Neural cell (in vitro differentiated cells): ENCODE data around the gene TEK. TPM values are rescaled to one million over a fixed set of nuclear protein-coding genes. Genes with fewer than 3 reads are reported as not detected.

Source experiments
- H2AFZ ChIP-seq: fragments of 200-600, 300-800 bp; sonication (generic), shearing (Covaris generic); 2 replicates; pipeline ENCODE4 v1.6.0; 2014; ENCODE audit warnings: low read depth, mild to moderate bottlenecking, antibody characterized with exemption, low read length, moderate library complexity
- H3F3A ChIP-seq: fragments of 200-600 bp; shearing (Covaris generic); 2 replicates; pipeline ENCODE4 v1.6.1; 2016; ENCODE audit warnings: mild to moderate bottlenecking, moderate library complexity, mixed read lengths, antibody characterized with exemption, low read length; ENCODE audit not compliant: insufficient read depth, poor library complexity, severe bottlenecking
- H3K27ac ChIP-seq: fragments of 200-600, 300-800 bp; sonication (generic), shearing (Covaris generic); 2 replicates; pipeline ENCODE4 v1.5.1; 2014; ENCODE audit warnings: mild to moderate bottlenecking, low read length, moderate library complexity
- H3K27me3 ChIP-seq: fragments of 300-800, 200-600 bp; sonication (generic), shearing (Covaris generic); 2 replicates; pipeline ENCODE4 v1.6.0; 2014; ENCODE audit warnings: mild to moderate bottlenecking, low read depth, low read length, moderate library complexity; ENCODE audit not compliant: insufficient read depth
- H3K36me3 ChIP-seq: fragments of 300-800, 200-600 bp; sonication (generic), shearing (Covaris generic); 2 replicates; pipeline ENCODE4 v1.5.1; 2014; ENCODE audit warnings: mild to moderate bottlenecking, antibody characterized with exemption, low read length, moderate library complexity; ENCODE audit not compliant: insufficient read depth
- H3K4me2 ChIP-seq: fragments of 300-800, 200-600 bp; sonication (generic), shearing (Covaris generic); 2 replicates; pipeline ENCODE4 v1.6.0; 2014; ENCODE audit warnings: mild to moderate bottlenecking, low read length
- H3K4me3 ChIP-seq: fragments of 300-800, 200-600 bp; sonication (generic), shearing (Covaris generic); 2 replicates; pipeline ENCODE4 v1.5.1; 2014; ENCODE audit warnings: mild to moderate bottlenecking, low read length, moderate library complexity
- H3K79me2 ChIP-seq: fragments of 200-600 bp; shearing (Covaris generic); replicated peaks from 2 replicates; pipeline ENCODE4 v1.6.0; 2014; ENCODE audit warnings: mild to moderate bottlenecking, low read length, moderate library complexity; ENCODE audit not compliant: insufficient read depth
- H3K9ac ChIP-seq: fragments of 300-800, 200-600 bp; sonication (generic), shearing (Covaris generic); 2 replicates; pipeline ENCODE4 v1.6.1; 2016; ENCODE audit warnings: mild to moderate bottlenecking, low read length, mixed read lengths
- H3K9me2 ChIP-seq: fragments of 200-600 bp; shearing (Covaris generic); 2 replicates; pipeline ENCODE4 v1.6.1; 2016; ENCODE audit warnings: mild to moderate bottlenecking, low read length, mixed read lengths; ENCODE audit not compliant: insufficient read depth
- H3K9me3 ChIP-seq: fragments of 200-600, 300-800 bp; sonication (generic), shearing (Covaris generic); 2 replicates; pipeline ENCODE4 v1.6.1; 2016; ENCODE audit warnings: mild to moderate bottlenecking, mixed run types, low read length, moderate library complexity, mixed read lengths
- H4K20me1 ChIP-seq: fragments of 200-600 bp; shearing (Covaris generic); 2 replicates; pipeline ENCODE4 v1.6.1; 2016; ENCODE audit warnings: mild to moderate bottlenecking, mixed run types; ENCODE audit not compliant: insufficient read depth
- CTCF ChIP-seq: fragments of 450-650 bp; IDR thresholded peaks from 2 replicates; pipeline ENCODE4 v1.5.1; 2014; ENCODE audit warnings: antibody characterized with exemption, mild to moderate bottlenecking, moderate library complexity; ENCODE audit not compliant: poor library complexity, severe bottlenecking
- EP300 ChIP-seq: fragments of 450-650 bp; conservative IDR thresholded peaks from 2 replicates; pipeline ENCODE4 v1.6.1; 2014; ENCODE audit warnings: antibody characterized with exemption, mild to moderate bottlenecking, moderate library complexity; ENCODE audit not compliant: poor library complexity, severe bottlenecking
- EZH2 ChIP-seq: fragments of 200-600, 300-800 bp; shearing (Covaris generic), sonication (generic); IDR thresholded peaks from 2 replicates; pipeline ENCODE4 v1.6.1; 2014; ENCODE audit warnings: antibody characterized with exemption, low read length, borderline replicate concordance, mild to moderate bottlenecking; ENCODE audit not compliant: insufficient read depth, poor library complexity, severe bottlenecking
- MXI1 ChIP-seq: fragments of 450-650 bp; conservative IDR thresholded peaks from 2 replicates; pipeline ENCODE4 v1.6.1; 2014; ENCODE audit warnings: antibody characterized with exemption, mild to moderate bottlenecking; ENCODE audit not compliant: poor library complexity, severe bottlenecking
- POLR2AphosphoS5 ChIP-seq: IDR thresholded peaks from 2 replicates; pipeline ENCODE4 v1.6.1; 2012
- RAD21 ChIP-seq: fragments of 450-650 bp; conservative IDR thresholded peaks from 2 replicates; pipeline ENCODE4 v1.6.1; 2014; ENCODE audit warnings: antibody characterized with exemption, mild to moderate bottlenecking, moderate library complexity
- REST ChIP-seq: IDR thresholded peaks from 2 replicates; pipeline ENCODE4 v1.6.1; 2012; ENCODE audit warnings: borderline replicate concordance
- SMC3 ChIP-seq: fragments of 450-650 bp; conservative IDR thresholded peaks from 2 replicates; pipeline ENCODE4 v1.6.1; 2014; ENCODE audit warnings: antibody characterized with exemption, mild to moderate bottlenecking, moderate library complexity; ENCODE audit not compliant: poor library complexity
- TAF1 ChIP-seq: IDR thresholded peaks from 2 replicates; pipeline ENCODE4 v1.6.1; 2012; ENCODE audit warnings: low read depth
- polyA plus RNA-seq: library from polyadenylated mRNA; depleted of rRNA; stranded (reverse); fragments of >200 nt; gene quantifications from 2 replicates; pipeline ENCODE4 v1.2.3, GENCODE V29; 2014

The TEK gene
- polyA plus RNA-seq, 1 donor from 2014 or later, result 0.83 TPM

- no peak overlapping the region for H3K4me2 ChIP-seq
- no peaks in the 10 kb centered on the region for H3K27me3 ChIP-seq
- H3K36me3 ChIP-seq, result no peaks in the 10 kb centered on the region
- no peak overlapping the region for H3K4me3 ChIP-seq
- no peaks in the 10 kb centered on the region for H3K9me3 ChIP-seq
- H4K20me1 ChIP-seq, result no peaks in the 10 kb centered on the region
- H3F3A ChIP-seq, result no peaks in the 10 kb centered on the region
- H3K9me2 ChIP-seq, result no peaks in the 10 kb centered on the region
- TF ChIP-seq TAF1 (no peak), EZH2 (no peak), EP300 (no peak), REST (no peak), CTCF (no peak), POLR2AphosphoS5 (no peak), MXI1 (no peak), RAD21 (no peak), SMC3 (no peak)
- H3K79me2 ChIP-seq, result no peaks in the 10 kb centered on the region
- H3K27ac ChIP-seq, result no peak overlapping the region
- no peak overlapping the region for H3K9ac ChIP-seq
- H2AFZ ChIP-seq, result no peak overlapping the region
Observed at GRCh38 chr9:27117489-27118135, 8.6 kb downstream of the TEK start.

GRCh38 chr9:27118916-27119315, 9.9 kb downstream of the TEK start:
- no peak overlapping the region for H3K9ac ChIP-seq
- H3K27me3 ChIP-seq, result no peaks in the 10 kb centered on the region
- H4K20me1 ChIP-seq, result no peaks in the 10 kb centered on the region
- no peak for TF ChIP-seq REST
- no peak for TF ChIP-seq CTCF
- no peak for TF ChIP-seq TAF1
- no peak for TF ChIP-seq SMC3
- TF ChIP-seq EP300, result no peak
- no peak for TF ChIP-seq RAD21
- no peaks in the 10 kb centered on the region for H3K9me2 ChIP-seq
- no peaks in the 10 kb centered on the region for H3K9me3 ChIP-seq
- no peak overlapping the region for H2AFZ ChIP-seq
- H3K79me2 ChIP-seq, result no peaks in the 10 kb centered on the region
- no peaks in the 10 kb centered on the region for H3K36me3 ChIP-seq
- no peaks in the 10 kb centered on the region for H3F3A ChIP-seq
- H3K27ac ChIP-seq, result no peak overlapping the region
- no peak overlapping the region for H3K4me3 ChIP-seq
- no peak overlapping the region for H3K4me2 ChIP-seq
